Spinal cord (tissue), 10 donors: Measurements from ENCODE around the gene SP1. TPM values are rescaled to one million over a fixed set of nuclear protein-coding genes. Genes with fewer than 3 reads are reported as not detected.
A peak's percentile ranks its signal among the peaks of the same experiment; 100 is the strongest.
"Not testable (repeated sequence)": the region's sequence is repeated elsewhere in the genome, so short reads cannot be mapped to it uniquely, and the experiment has no call there.

Experiments
- DNase-seq, 6 donors: peaks; one replicate each; pipeline versions ENCODE4 v3.0.0 to v3.0.0-alpha.2; 2013 to 2015; ENCODE audit warnings: low spot score in 6 of 6, low read depth in 4 of 6
- H3K27ac ChIP-seq: one replicate; pipeline ENCODE4 v1.5.1; 2013; ENCODE audit warnings: low read depth, low read length, control low read depth
- H3K27me3 ChIP-seq: one replicate; pipeline ENCODE4 v1.6.1; 2013; ENCODE audit warnings: low read length; ENCODE audit not compliant: control insufficient read depth, insufficient read depth
- H3K36me3 ChIP-seq: one replicate; pipeline ENCODE4 v1.6.1; 2013; ENCODE audit warnings: low read length; ENCODE audit not compliant: control insufficient read depth, insufficient read depth
- H3K4me1 ChIP-seq: one replicate; pipeline ENCODE4 v1.6.1; 2013; ENCODE audit warnings: low read length; ENCODE audit not compliant: control insufficient read depth, insufficient read depth
- H3K4me3 ChIP-seq: one replicate; pipeline ENCODE4 v1.5.1; 2013; ENCODE audit warnings: low read depth, low read length, control low read depth
- H3K9me3 ChIP-seq: one replicate; pipeline ENCODE4 v1.6.1; 2013; ENCODE audit warnings: low read length; ENCODE audit not compliant: control insufficient read depth, insufficient read depth
- WGBS: methylation state at CpG from one replicate; pipeline ENCODE4 v1.1.5; 2013; ENCODE audit warnings: missing lambda C conversion rate; ENCODE audit not compliant: insufficient coverage; 5-methylcytosine and 5-hydroxymethylcytosine counted together
- polyA plus RNA-seq, 2 donors: library from polyadenylated mRNA; unstranded; fragments of 120-200 nt; gene quantifications; one replicate each; pipeline ENCODE4 v1.2.1, GENCODE V29; 2013; ENCODE audit not compliant: insufficient read length in 2 of 2
- total RNA-seq, 2 donors: library from RNA; depleted of rRNA in 1 of 2; stranded (reverse); fragments of 120-200 nt in 1 of 2; fragments of >200 nt in 1 of 2; gene quantifications; one replicate each; pipeline versions ENCODE4 v1.2.3 to v1.2.4, GENCODE V29; 2013 to 2014
- donor health status: healthy.

SP1 gene
- total and polyA plus RNA-seq, 4 donors = 31.3 to 55.2 (median 35.3) TPM

- no peak overlapping the region for H3K27ac ChIP-seq
These were observed 27.4 kb upstream of the SP1 start for GRCh38 chr12:53352331-53353256.

GRCh38 chr12:53353257-53353655, 26.7 kb upstream of the SP1 start:
- DNase-seq = no peak
- H3K9me3 ChIP-seq = no peaks in the 10 kb centered on the region
- WGBS = no CpG with 5 or more reads among the region's 5 CpGs

More at GRCh38 chr12:53352331-53353256, 27.4 kb upstream of the SP1 start:
- Histone ChIP-seq H3K27me3 (no peaks in the 10 kb centered on the region), H3K4me3 (no peak overlapping the region), H3K4me1 (no peaks in the 10 kb centered on the region), H3K36me3 (no peaks in the 10 kb centered on the region), H3K9me3 (no peaks in the 10 kb centered on the region)
- DNase-seq = peak; percentile 67 to 95 (median 80)
- WGBS = 75% methylated on average over 19 of the region's 21 CpGs

GRCh38 chr12:53355121-53355520, 24.9 kb upstream of the SP1 start:
- H3K36me3 ChIP-seq = no peaks in the 10 kb centered on the region
- no peaks in the 10 kb centered on the region for H3K4me1 ChIP-seq
- H3K9me3 ChIP-seq = no peaks in the 10 kb centered on the region
- no peak overlapping the region for H3K27ac ChIP-seq
- H3K27me3 ChIP-seq = no peaks in the 10 kb centered on the region
- WGBS = 42% methylated on average over 3 of the region's 3 CpGs
- no peak overlapping the region for H3K4me3 ChIP-seq
- no peak for DNase-seq

More at GRCh38 chr12:53353257-53353655, 26.7 kb upstream of the SP1 start:
- H3K27ac ChIP-seq = no peak overlapping the region
- no peaks in the 10 kb centered on the region for H3K4me1 ChIP-seq
- no peaks in the 10 kb centered on the region for H3K27me3 ChIP-seq
- H3K4me3 ChIP-seq = no peak overlapping the region
- H3K36me3 ChIP-seq = no peaks in the 10 kb centered on the region

GRCh38 chr12:53358836-53359419, 21.0 kb upstream of the SP1 start:
- no peak overlapping the region for H3K4me3 ChIP-seq
- no peaks in the 10 kb centered on the region for H3K9me3 ChIP-seq
- DNase-seq = no peak
- H3K27me3 ChIP-seq = no peaks in the 10 kb centered on the region
- H3K27ac ChIP-seq = no peak overlapping the region
- no CpG with 5 or more reads among the region's 5 CpGs for WGBS
- no peaks in the 10 kb centered on the region for H3K4me1 ChIP-seq
- H3K36me3 ChIP-seq = no peaks in the 10 kb centered on the region

- H3K4me3 ChIP-seq, H3K36me3 ChIP-seq, H3K4me1 ChIP-seq, H3K27me3 ChIP-seq, H3K27ac ChIP-seq, H3K9me3 ChIP-seq, DNase-seq: not testable (repeated sequence)
- WGBS = 86% methylated on average over 1 of the region's 10 CpGs
These were observed 18.3 kb upstream of the SP1 start for GRCh38 chr12:53361638-53362037.

GRCh38 chr12:53365245-53365904, 14.6 kb upstream of the SP1 start:
- peak overlapping the region; percentile 69 for H3K27ac ChIP-seq
- WGBS = 90% methylated on average over 3 of the region's 4 CpGs

GRCh38 chr12:53373554-53374133, 6.3 kb upstream of the SP1 start:
- DNase-seq, H3K36me3 ChIP-seq, H3K9me3 ChIP-seq, H3K4me3 ChIP-seq, H3K27me3 ChIP-seq: not testable (repeated sequence)
- 100% methylated on average over 1 of the region's 6 CpGs for WGBS
- Histone ChIP-seq H3K4me1 (peaks cover 20% of the 10 kb centered on the region), H3K27ac (peak overlapping the region; percentile 16)

More at GRCh38 chr12:53365245-53365904, 14.6 kb upstream of the SP1 start:
- no peaks in the 10 kb centered on the region for H3K27me3 ChIP-seq
- H3K36me3 ChIP-seq = no peaks in the 10 kb centered on the region
- no peak overlapping the region for H3K4me3 ChIP-seq
- no peak for DNase-seq
- peaks cover 10% of the 10 kb centered on the region for H3K4me1 ChIP-seq
- no peaks in the 10 kb centered on the region for H3K9me3 ChIP-seq

GRCh38 chr12:53374277-53374676, 5.7 kb upstream of the SP1 start:
- peaks cover 23% of the 10 kb centered on the region for H3K4me1 ChIP-seq
- not testable (repeated sequence) for H3K27me3 ChIP-seq, DNase-seq, H3K36me3 ChIP-seq, H3K4me3 ChIP-seq, H3K27ac ChIP-seq, H3K9me3 ChIP-seq
- WGBS = 86% methylated on average over 12 of the region's 14 CpGs

- no peaks in the 10 kb centered on the region for H3K27me3 ChIP-seq
- H3K27ac ChIP-seq = no peak overlapping the region
- DNase-seq = no peak
- WGBS = no CpG with 5 or more reads among the region's 2 CpGs
- no peaks in the 10 kb centered on the region for H3K9me3 ChIP-seq
- peaks cover 1% of the 10 kb centered on the region for H3K36me3 ChIP-seq
- peaks cover 16% of the 10 kb centered on the region for H3K4me1 ChIP-seq
- no peak overlapping the region for H3K4me3 ChIP-seq
These were observed 3.2 kb upstream of the SP1 start for GRCh38 chr12:53376747-53377146.
